Caco-2 (cell line): Measurements from ENCODE around the gene HIBCH. TPM values are rescaled to one million over a fixed set of nuclear protein-coding genes. Genes with fewer than 3 reads are reported as not detected.
"Not testable (repeated sequence)": the region's sequence is repeated elsewhere in the genome, so short reads cannot be mapped to it uniquely, and the experiment has no call there.

Experiments
- BruUV-seq: library from RNA; stranded (reverse); fragments of 400-500 nt; replicated peaks from 2 replicates; lab custom pipeline; 2021; lab: Mats Ljungman, UMichigan
- CTCF ChIA-PET: fragments of 300-600 bp; sonication (Branson Sonifier 250); formaldehyde crosslinking; loops from one replicate; lab custom pipeline; 2022; ENCODE audit warnings: antibody characterized with exemption; lab: Charles Lee
- POLR2A ChIA-PET: fragments of 300-600 bp; sonication (Branson Sonifier 250); formaldehyde crosslinking; loops from one replicate; lab custom pipeline; 2022; ENCODE audit warnings: antibody characterized with exemption; lab: Charles Lee
- DNase-seq, 2 experiments: peaks; one replicate each; pipeline versions ENCODE4 v3.0.0 to v3.0.0-alpha.2; 2020 to 2022
- H3K27me3 ChIP-seq: replicated peaks from 2 replicates; pipeline ENCODE4 v1.6.0; 2011; ENCODE audit warnings: low read length; ENCODE audit not compliant: control insufficient read depth, insufficient read depth
- H3K36me3 ChIP-seq: 2 replicates; pipeline ENCODE4 v1.5.1; 2011; ENCODE audit warnings: low read length; ENCODE audit not compliant: control insufficient read depth, insufficient read depth
- H3K4me1 ChIP-seq: fragments of 250-450 bp; sonication (Bioruptor Pico); 2 replicates; pipeline ENCODE4 v1.5.1; 2020; ENCODE audit warnings: mild to moderate bottlenecking
- H3K4me3 ChIP-seq: 2 replicates; pipeline ENCODE4 v1.5.1; 2011; ENCODE audit warnings: low read depth, mild to moderate bottlenecking, control low read depth, low read length
- H3K9me3 ChIP-seq: fragments of 250-450 bp; sonication (Bioruptor Pico); 2 replicates; pipeline ENCODE4 v1.5.1; 2020; ENCODE audit warnings: mild to moderate bottlenecking, moderate library complexity
- H3K27ac Mint-ChIP-seq: one replicate; pipeline ENCODE4 v1.8.0; 2022; ENCODE audit warnings: mixed read lengths; ENCODE audit not compliant: unreplicated experiment
- H3K27me3 Mint-ChIP-seq: one replicate; pipeline ENCODE4 v1.8.0; 2022; ENCODE audit warnings: mixed read lengths; ENCODE audit not compliant: insufficient read depth, unreplicated experiment
- H3K36me3 Mint-ChIP-seq: one replicate; pipeline ENCODE4 v1.8.0; 2022; ENCODE audit warnings: mild to moderate bottlenecking, mixed read lengths; ENCODE audit not compliant: insufficient read depth, unreplicated experiment
- H3K4me1 Mint-ChIP-seq: one replicate; pipeline ENCODE4 v1.8.0; 2022; ENCODE audit warnings: low read depth, mixed read lengths; ENCODE audit not compliant: unreplicated experiment
- H3K4me3 Mint-ChIP-seq: one replicate; pipeline ENCODE4 v1.8.0; 2022; ENCODE audit warnings: mild to moderate bottlenecking, moderate library complexity, mixed read lengths; ENCODE audit not compliant: unreplicated experiment
- H3K9me3 Mint-ChIP-seq: one replicate; pipeline ENCODE4 v1.8.0; 2022; ENCODE audit warnings: mixed read lengths; ENCODE audit not compliant: unreplicated experiment
- CTCF ChIP-seq, 2 experiments: fragments of 200-600 bp in 1 of 2; IDR thresholded peaks; 1 replicate in 1 of 2; 2 replicates in 1 of 2; pipeline versions ENCODE4 v1.5.1 to v1.8.0; 2011 to 2022; ENCODE audit warnings: antibody characterized with exemption in 1 of 2, control low read depth in 1 of 2, inconsistent platforms in 1 of 2, low read depth in 1 of 2, low read length in 1 of 2, mild to moderate bottlenecking in 1 of 2, moderate library complexity in 1 of 2; ENCODE audit not compliant: insufficient read depth in 1 of 2, severe bottlenecking in 1 of 2, unreplicated experiment in 1 of 2
- intact Hi-C: fragments of 100-400 bp; cut with micrococcal nuclease; formaldehyde crosslinking; loops from one replicate; pipeline ENCODE4 v1.10.0; 2022; ENCODE audit not compliant: unreplicated experiment
- total RNA-seq: library from RNA; stranded (reverse); gene quantifications from 2 replicates; pipeline ENCODE4 v1.2.3, GENCODE V29; 2022

HIBCH gene
- total RNA-seq, 1 experiment from 2014 or later = 34.4 TPM

GRCh38 chr2:190339394-190339793 lies 19.8 kb upstream of the HIBCH start:
- intact Hi-C loops = no loop called here
- no peak overlapping the region for H3K4me3 Mint-ChIP-seq
- no peak for TF ChIP-seq CTCF (IDR thresholded peaks at IDR 0.05; ENCODE audit: insufficient read depth in 1 of 2, low read depth in 1 of 2, low read length in 1 of 2, severe bottlenecking in 1 of 2, unreplicated experiment in 1 of 2)

GRCh38 chr2:190338453-190338852 lies 18.8 kb upstream of the HIBCH start:
- peaks cover 23% of the 10 kb centered on the region for H3K4me1 ChIP-seq
- no peak for DNase-seq
- H3K4me3 Mint-ChIP-seq = no peak overlapping the region
- H3K9me3 Mint-ChIP-seq = no peaks in the 10 kb centered on the region
- POLR2A ChIA-PET = no interaction called here
- no peak overlapping the region for H3K4me3 ChIP-seq
- BruUV-seq = no TSS peak
- H3K4me1 Mint-ChIP-seq = peaks cover 16% of the 10 kb centered on the region
- H3K27ac Mint-ChIP-seq = no peak overlapping the region
- no peaks in the 10 kb centered on the region for H3K36me3 Mint-ChIP-seq
- CTCF ChIA-PET = interaction anchor here (1.1 kb wide), 1 partner anchor 19 kb away, joined by 3 read pairs; the partner anchor contains the start of gene HIBCH
- no peaks in the 10 kb centered on the region for H3K27me3 Mint-ChIP-seq
- H3K9me3 ChIP-seq = no peaks in the 10 kb centered on the region
- no peak for TF ChIP-seq CTCF (IDR thresholded peaks at IDR 0.05; ENCODE audit: insufficient read depth in 1 of 2, low read depth in 1 of 2, low read length in 1 of 2, severe bottlenecking in 1 of 2, unreplicated experiment in 1 of 2)
- H3K27me3 ChIP-seq = no peaks in the 10 kb centered on the region
- H3K36me3 ChIP-seq = no peaks in the 10 kb centered on the region
- intact Hi-C loops = no loop called here

More at GRCh38 chr2:190339394-190339793, 19.8 kb upstream of the HIBCH start:
- Histone ChIP-seq H3K36me3 (no peaks in the 10 kb centered on the region), H3K9me3 (no peaks in the 10 kb centered on the region), H3K4me3 (no peak overlapping the region), H3K4me1 (peaks cover 13% of the 10 kb centered on the region), H3K27me3 (no peaks in the 10 kb centered on the region)
- Mint-ChIP-seq H3K36me3 (peaks cover 6% of the 10 kb centered on the region), H3K27ac (no peak overlapping the region), H3K27me3 (no peaks in the 10 kb centered on the region), H3K4me1 (peaks cover 15% of the 10 kb centered on the region), H3K9me3 (no peaks in the 10 kb centered on the region)
- CTCF ChIA-PET = no interaction called here
- no TSS peak for BruUV-seq
- no peak for DNase-seq
- POLR2A ChIA-PET = no interaction called here

GRCh38 chr2:190336420-190336819 lies 16.8 kb upstream of the HIBCH start:
- H3K9me3 ChIP-seq = no peaks in the 10 kb centered on the region
- no peaks in the 10 kb centered on the region for H3K27me3 ChIP-seq
- H3K4me1 Mint-ChIP-seq = peaks cover 16% of the 10 kb centered on the region
- H3K27ac Mint-ChIP-seq = no peak overlapping the region
- no peak for DNase-seq
- TF ChIP-seq CTCF (IDR thresholded peaks at IDR 0.05; ENCODE audit: insufficient read depth in 1 of 2, low read depth in 1 of 2, low read length in 1 of 2, severe bottlenecking in 1 of 2, unreplicated experiment in 1 of 2) = no peak
- intact Hi-C loops = no loop called here
- no peaks in the 10 kb centered on the region for H3K9me3 Mint-ChIP-seq
- ChIA-PET CTCF (no interaction called here), POLR2A (no interaction called here)
- no peak overlapping the region for H3K4me3 ChIP-seq
- H3K36me3 ChIP-seq = no peaks in the 10 kb centered on the region
- H3K4me1 ChIP-seq = peaks cover 23% of the 10 kb centered on the region
- no TSS peak for BruUV-seq
- no peaks in the 10 kb centered on the region for H3K36me3 Mint-ChIP-seq
- H3K27me3 Mint-ChIP-seq = no peaks in the 10 kb centered on the region
- H3K4me3 Mint-ChIP-seq = no peak overlapping the region

- peaks cover 23% of the 10 kb centered on the region for H3K4me1 ChIP-seq
- DNase-seq, H3K9me3 ChIP-seq, H3K36me3 ChIP-seq, H3K36me3 Mint-ChIP-seq, BruUV-seq, H3K4me3 Mint-ChIP-seq, POLR2A ChIA-PET, H3K4me3 ChIP-seq, H3K27ac Mint-ChIP-seq, H3K27me3 ChIP-seq, CTCF ChIA-PET, H3K27me3 Mint-ChIP-seq, H3K9me3 Mint-ChIP-seq: not testable (repeated sequence)
- H3K4me1 Mint-ChIP-seq = peaks cover 16% of the 10 kb centered on the region
- intact Hi-C loops = loop anchor here (1.0 to 2.0 kb wide), 2 partner anchors 8 to 175 kb away; partner anchors contain the start of gene INPP1
These were observed 16.0 kb upstream of the HIBCH start for GRCh38 chr2:190335584-190335983.
